Gastrocnemius medialis (tissue), 4 donors: ENCODE results near the gene SH3BP4. TPM values are rescaled to one million over a fixed set of nuclear protein-coding genes. Genes with fewer than 3 reads are reported as not detected.

Experiments
- ATAC-seq, 2 donors: fragments of 150-250 bp; one replicate each; pipeline ENCODE4 v1.9.1; 2016
- DNase-seq, 2 donors: peaks; one replicate each; pipeline ENCODE4 v3.0.0-alpha.2; 2019
- H3K27ac ChIP-seq, 4 donors: fragments of 200-600 bp; sonication (generic); 1 replicate in 1 of 4; 2 replicates in 3 of 4; pipeline ENCODE4 v1.5.1; 2016 to 2018; ENCODE audit warnings: mild to moderate bottlenecking in 2 of 4, moderate library complexity in 1 of 4
- H3K27me3 ChIP-seq, 3 donors: fragments of 200-600 bp; sonication (generic) in 2 of 3; 1 replicate in 1 of 3; 2 replicates in 2 of 3; pipeline versions ENCODE4 v1.5.1 to v1.6.0; 2016 to 2019; ENCODE audit warnings: mild to moderate bottlenecking in 1 of 3, moderate library complexity in 1 of 3
- H3K36me3 ChIP-seq, 2 donors: fragments of 200-600 bp; sonication (generic) in 1 of 2; one replicate each; pipeline ENCODE4 v1.5.1; 2017 to 2018
- H3K4me1 ChIP-seq, 2 donors: fragments of 200-600 bp; sonication (generic) in 1 of 2; one replicate each; pipeline ENCODE4 v1.5.1; 2016 to 2017; ENCODE audit warnings: mild to moderate bottlenecking in 2 of 2
- H3K4me3 ChIP-seq, 4 donors: fragments of 200-600 bp; sonication (generic) in 3 of 4; 1 replicate in 1 of 4; 2 replicates in 3 of 4; pipeline ENCODE4 v1.5.1; 2016 to 2019; ENCODE audit warnings: mild to moderate bottlenecking in 2 of 4
- H3K9me3 ChIP-seq, 3 donors: fragments of 200-600 bp; sonication (generic) in 2 of 3; 1 replicate in 1 of 3; 2 replicates in 2 of 3; pipeline ENCODE4 v1.5.1; 2016 to 2019
- POLR2A ChIP-seq, 2 donors: fragments of 450-650 bp; IDR thresholded peaks; one replicate each; pipeline ENCODE4 v1.6.1; 2017; ENCODE audit warnings: antibody characterized with exemption in 2 of 2, mild to moderate bottlenecking in 2 of 2, moderate library complexity in 2 of 2
- in situ Hi-C, 4 donors: fragments of 200-750 bp; cut with MboI; loops; one replicate each; pipeline versions ENCODE4 v1.15.0 to v1.8.0; 2017; ENCODE audit warnings: low sequenced_read_pairs in 4 of 4
- intact Hi-C: fragments of 100-400 bp; cut with DNase I; formaldehyde crosslinking; loops from one replicate; pipeline ENCODE4 v1.15.1; 2023; ENCODE audit warnings: low total_unique reads
- total RNA-seq, 4 donors: library from RNA; depleted of rRNA; stranded (reverse); fragments of >200 nt; gene quantifications; one replicate each; pipeline versions ENCODE4 v1.1.0 to v1.2.3, GENCODE V29; 2016
- TF ChIP-seq, protein P1 (sequence below), 5 experiments: fragments of 450-650 bp in 3 of 5; fragments of 200-600 bp in 2 of 5; sonication (generic) in 2 of 5; IDR thresholded peaks in 4 of 5; conservative IDR thresholded peaks in 1 of 5; 1 replicate in 4 of 5; 2 replicates in 1 of 5; pipeline ENCODE4 v1.5.1; 2016 to 2019; ENCODE audit warnings: antibody characterized with exemption in 5 of 5, mild to moderate bottlenecking in 3 of 5, moderate library complexity in 3 of 5

SH3BP4 gene
- total RNA-seq, 4 donors from 2014 or later, result 10.2 to 36.9 (median 15.9) TPM

GRCh38 chr2:235024931-235025773 is 73.3 kb downstream of the SH3BP4 start:
- Histone ChIP-seq H3K4me1 (peaks cover 9 to 18% of the 10 kb centered on the region in 2 donors), H3K36me3 (no peaks in the 10 kb centered on the region), H3K4me3 (no peak overlapping the region), H3K9me3 (no peaks in the 10 kb centered on the region), H3K27ac (no peak overlapping the region), H3K27me3 (peaks cover 0 to 3% (median 0%) of the 10 kb centered on the region in 3 donors)
- DNase-seq (no peak), ATAC-seq (no peak)
- no peak for TF ChIP-seq POLR2A (IDR thresholded peaks at IDR 0.05)
- TF ChIP-seq, protein P1, sequence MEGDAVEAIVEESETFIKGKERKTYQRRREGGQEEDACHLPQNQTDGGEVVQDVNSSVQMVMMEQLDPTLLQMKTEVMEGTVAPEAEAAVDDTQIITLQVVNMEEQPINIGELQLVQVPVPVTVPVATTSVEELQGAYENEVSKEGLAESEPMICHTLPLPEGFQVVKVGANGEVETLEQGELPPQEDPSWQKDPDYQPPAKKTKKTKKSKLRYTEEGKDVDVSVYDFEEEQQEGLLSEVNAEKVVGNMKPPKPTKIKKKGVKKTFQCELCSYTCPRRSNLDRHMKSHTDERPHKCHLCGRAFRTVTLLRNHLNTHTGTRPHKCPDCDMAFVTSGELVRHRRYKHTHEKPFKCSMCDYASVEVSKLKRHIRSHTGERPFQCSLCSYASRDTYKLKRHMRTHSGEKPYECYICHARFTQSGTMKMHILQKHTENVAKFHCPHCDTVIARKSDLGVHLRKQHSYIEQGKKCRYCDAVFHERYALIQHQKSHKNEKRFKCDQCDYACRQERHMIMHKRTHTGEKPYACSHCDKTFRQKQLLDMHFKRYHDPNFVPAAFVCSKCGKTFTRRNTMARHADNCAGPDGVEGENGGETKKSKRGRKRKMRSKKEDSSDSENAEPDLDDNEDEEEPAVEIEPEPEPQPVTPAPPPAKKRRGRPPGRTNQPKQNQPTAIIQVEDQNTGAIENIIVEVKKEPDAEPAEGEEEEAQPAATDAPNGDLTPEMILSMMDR (IDR thresholded peaks at IDR 0.05 in 4 of 5, conservative IDR thresholded peaks at IDR 0.05 in 1 of 5), result no peak
- in situ Hi-C loops (no loop called here), intact Hi-C loops (no loop called here)

DNA sequence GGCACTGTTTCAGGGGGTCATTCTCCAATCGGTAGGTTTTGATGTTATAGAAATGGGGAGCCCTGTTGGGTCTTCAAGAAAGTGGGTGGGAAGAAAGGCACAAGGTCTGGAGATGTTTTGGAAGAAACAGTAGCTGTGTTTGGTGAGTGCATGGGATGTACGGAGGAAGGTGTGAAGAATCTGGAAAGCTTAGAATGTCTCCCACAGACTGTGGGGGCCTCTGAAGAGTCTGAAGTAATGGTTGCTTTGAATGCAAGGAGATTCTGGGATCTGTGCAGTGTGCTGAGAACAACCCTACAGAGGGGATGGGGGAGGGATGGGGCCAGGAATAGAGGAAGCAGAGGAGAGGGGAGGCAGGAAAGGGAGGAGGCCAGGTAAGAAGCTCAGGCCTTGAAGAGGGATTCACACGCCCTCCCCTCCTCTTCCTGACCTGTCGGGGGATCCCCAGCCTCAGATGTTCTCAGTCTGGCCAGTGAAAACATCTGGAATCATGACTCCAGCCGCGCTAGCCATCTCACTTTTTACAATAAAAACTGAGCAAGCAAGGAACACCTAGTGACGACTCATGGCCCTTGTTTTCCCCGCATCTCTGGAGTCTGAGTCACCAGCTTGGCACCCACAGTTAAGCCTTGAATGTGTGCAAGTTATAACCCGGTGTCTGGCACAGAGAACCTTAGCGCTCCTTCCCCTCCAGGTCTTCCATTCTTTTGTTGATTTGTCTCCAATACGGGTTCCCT is 74.2 kb downstream of the SH3BP4 start:
- intact Hi-C loops (no loop called here), in situ Hi-C loops (no loop called here)
- no peak for DNase-seq
- H3K4me3 ChIP-seq, result no peak overlapping the region
- ATAC-seq, result peak in 1 of 2 donors; percentile 29
- H3K27ac ChIP-seq, result no peak overlapping the region
- peaks cover 0 to 3% (median 0%) of the 10 kb centered on the region in 3 donors for H3K27me3 ChIP-seq
- H3K4me1 ChIP-seq, result peaks cover 9 to 18% of the 10 kb centered on the region in 2 donors
- TF ChIP-seq, protein P1 (IDR thresholded peaks at IDR 0.05 in 4 of 5, conservative IDR thresholded peaks at IDR 0.05 in 1 of 5), result no peak
- no peak for TF ChIP-seq POLR2A (IDR thresholded peaks at IDR 0.05)
- no peaks in the 10 kb centered on the region for H3K36me3 ChIP-seq
- H3K9me3 ChIP-seq, result no peaks in the 10 kb centered on the region

DNA sequence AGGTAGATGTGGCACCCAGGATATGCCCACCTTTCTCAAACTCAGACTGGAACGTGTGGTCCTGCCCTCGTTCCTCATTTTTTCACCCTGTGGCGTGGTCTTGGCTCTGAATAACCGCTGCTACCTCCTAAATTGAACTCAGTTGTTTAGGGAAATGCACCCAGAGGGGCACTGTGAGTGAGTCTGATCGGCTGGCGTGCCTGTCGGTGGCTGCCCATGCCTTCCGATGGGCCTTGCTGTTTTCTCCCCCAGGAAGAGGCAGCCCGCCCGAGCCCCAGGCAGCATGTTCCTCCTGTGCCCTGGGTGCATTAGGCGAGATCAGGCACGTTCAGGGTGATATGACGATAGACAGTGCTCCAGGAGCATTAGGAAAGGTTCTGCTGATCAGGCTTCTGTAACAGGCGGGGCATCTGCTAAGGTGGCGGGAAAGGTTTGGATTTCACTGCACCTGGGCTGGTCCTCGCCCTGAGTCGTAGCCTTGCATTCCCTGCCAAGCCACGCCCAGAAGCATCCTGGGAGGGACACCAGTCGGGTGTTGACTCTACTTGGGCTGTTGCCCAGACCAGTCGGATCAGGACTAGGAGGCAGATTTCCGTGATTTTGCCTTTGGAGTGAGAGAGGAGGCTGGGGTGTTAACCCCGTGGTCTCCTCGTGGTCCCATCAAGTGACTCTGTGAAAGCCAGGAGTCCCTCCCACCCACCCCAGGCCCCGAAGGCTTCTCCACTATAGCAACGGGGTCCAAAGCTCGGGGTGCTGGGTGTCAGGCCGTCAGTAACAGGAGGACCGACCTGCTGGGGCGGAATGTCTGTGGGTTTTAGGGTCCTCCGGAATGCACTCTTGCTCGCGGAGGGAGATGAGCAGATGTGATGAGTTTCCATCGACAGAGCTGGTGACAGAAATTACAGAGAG is 75.1 kb downstream of the SH3BP4 start:
- no peak overlapping the region for H3K27ac ChIP-seq
- H3K4me3 ChIP-seq, result no peak overlapping the region
- ATAC-seq, result no peak
- TF ChIP-seq, protein P1 (IDR thresholded peaks at IDR 0.05 in 4 of 5, conservative IDR thresholded peaks at IDR 0.05 in 1 of 5), result no peak
- TF ChIP-seq POLR2A (IDR thresholded peaks at IDR 0.05), result no peak
- no peak for DNase-seq
- peaks cover 0 to 3% (median 0%) of the 10 kb centered on the region in 3 donors for H3K27me3 ChIP-seq
- H3K4me1 ChIP-seq, result peaks cover 9 to 18% of the 10 kb centered on the region in 2 donors
- in situ Hi-C loops (no loop called here), intact Hi-C loops (no loop called here)
- H3K9me3 ChIP-seq, result no peaks in the 10 kb centered on the region
- H3K36me3 ChIP-seq, result no peaks in the 10 kb centered on the region

DNA sequence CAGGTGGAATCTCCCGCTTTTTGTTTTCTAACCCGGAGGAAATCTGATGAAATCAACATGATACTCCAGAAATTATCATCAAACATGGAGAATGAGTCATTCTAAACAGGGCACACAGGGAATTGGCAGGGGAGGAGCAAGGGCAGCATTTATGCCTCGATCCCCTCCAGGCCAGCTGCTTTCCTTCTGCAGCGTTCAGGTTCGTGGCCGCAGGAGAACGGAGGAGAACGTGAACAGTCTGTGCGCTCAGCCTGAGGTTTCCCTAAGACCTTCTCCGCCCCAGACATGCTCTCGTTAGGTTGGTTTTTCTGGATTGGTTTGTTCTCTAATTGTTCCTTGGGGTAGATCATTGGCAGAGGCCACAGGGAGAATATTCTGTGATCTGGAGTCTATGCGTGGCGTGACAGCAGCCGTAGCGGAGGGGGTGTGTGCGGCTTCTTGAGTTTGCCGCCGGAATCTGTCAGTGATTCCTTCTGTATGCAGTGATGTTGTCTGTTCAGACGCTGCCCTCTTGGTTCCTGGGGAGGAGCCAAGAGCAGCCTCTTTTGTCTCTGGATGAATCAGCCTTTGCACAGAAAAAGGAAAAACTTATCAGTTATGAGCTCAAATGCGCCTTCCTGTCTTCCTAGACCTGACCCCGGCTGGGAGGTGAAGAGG is 75.9 kb downstream of the SH3BP4 start:
- DNase-seq (no peak), ATAC-seq (no peak)
- intact Hi-C loops, result no loop called here
- Histone ChIP-seq H3K27ac (no peak overlapping the region), H3K4me1 (peaks cover 9 to 18% of the 10 kb centered on the region in 2 donors), H3K4me3 (no peak overlapping the region), H3K36me3 (no peaks in the 10 kb centered on the region), H3K9me3 (no peaks in the 10 kb centered on the region), H3K27me3 (peaks cover 0 to 3% (median 0%) of the 10 kb centered on the region in 3 donors)
- in situ Hi-C loops, result no loop called here
- TF ChIP-seq POLR2A (IDR thresholded peaks at IDR 0.05), result no peak
- TF ChIP-seq, protein P1 (IDR thresholded peaks at IDR 0.05 in 4 of 5, conservative IDR thresholded peaks at IDR 0.05 in 1 of 5), result no peak
